Parathyroid adenoma (tissue), 2 donors: Measurements from ENCODE around the gene MAL.
A peak's percentile ranks its signal among the peaks of the same experiment; 100 is the strongest.

Source experiments
- H2AFZ ChIP-seq: fragments of 300-600 bp; sonication (generic); one replicate; pipeline ENCODE4 v1.7.0; 2017; ENCODE audit warnings: antibody characterized with exemption, mild to moderate bottlenecking
- H3K27ac ChIP-seq: fragments of 300-600 bp; sonication (generic); one replicate; pipeline ENCODE4 v1.7.0; 2017
- H3K27me3 ChIP-seq: fragments of 300-600 bp; sonication (generic); one replicate; pipeline ENCODE4 v1.7.0; 2017; ENCODE audit warnings: low read length; ENCODE audit not compliant: control insufficient read depth, insufficient read depth
- H3K36me3 ChIP-seq: fragments of 300-600 bp; sonication (generic); one replicate; pipeline ENCODE4 v1.7.0; 2017; ENCODE audit warnings: low read length; ENCODE audit not compliant: control insufficient read depth, insufficient read depth
- H3K4me1 ChIP-seq: fragments of 300-600 bp; sonication (generic); one replicate; pipeline ENCODE4 v1.7.0; 2017; ENCODE audit warnings: control low read depth
- H3K4me2 ChIP-seq: fragments of 300-600 bp; sonication (generic); one replicate; pipeline ENCODE4 v1.7.0; 2017; ENCODE audit warnings: low read length
- H3K4me3 ChIP-seq: fragments of 300-600 bp; sonication (generic); one replicate; pipeline ENCODE4 v1.7.0; 2017; ENCODE audit warnings: low read depth, low read length
- H3K79me2 ChIP-seq: fragments of 300-600 bp; sonication (generic); one replicate; pipeline ENCODE4 v1.7.0; 2017; ENCODE audit warnings: control low read depth
- H3K9ac ChIP-seq: fragments of 300-600 bp; sonication (generic); one replicate; pipeline ENCODE4 v1.7.0; 2017; ENCODE audit warnings: mild to moderate bottlenecking
- H3K9me3 ChIP-seq: fragments of 300-600 bp; sonication (generic); one replicate; pipeline ENCODE4 v1.7.0; 2017; ENCODE audit warnings: low read length; ENCODE audit not compliant: control insufficient read depth
- CTCF ChIP-seq: fragments of 300-600 bp; sonication (generic); IDR thresholded peaks from one replicate; pipeline ENCODE4 v1.7.0; 2017; ENCODE audit warnings: antibody characterized with exemption, mild to moderate bottlenecking
- donor health status: primary hyperparathyroidism.

The MAL gene

GRCh38 chr2:95074663-95075439 is 49.3 kb downstream of the MAL start:
- H3K9ac ChIP-seq = no peak overlapping the region

GRCh38 chr2:95075440-95076132 is 50.1 kb downstream of the MAL start:
- H3K9ac ChIP-seq = no peak overlapping the region
- no peak overlapping the region for H3K4me3 ChIP-seq
- H3K27me3 ChIP-seq = no peaks in the 10 kb centered on the region
- H3K36me3 ChIP-seq = no peaks in the 10 kb centered on the region
- no peak overlapping the region for H3K27ac ChIP-seq
- peak overlapping the region; percentile 42 for H2AFZ ChIP-seq
- no peaks in the 10 kb centered on the region for H3K9me3 ChIP-seq
- TF ChIP-seq CTCF = no peak
- H3K79me2 ChIP-seq = no peaks in the 10 kb centered on the region
- H3K4me2 ChIP-seq = no peak overlapping the region
- no peaks in the 10 kb centered on the region for H3K4me1 ChIP-seq

More at GRCh38 chr2:95074663-95075439, 49.3 kb downstream of the MAL start:
- Histone ChIP-seq H2AFZ (no peak overlapping the region), H3K36me3 (no peaks in the 10 kb centered on the region), H3K27me3 (no peaks in the 10 kb centered on the region), H3K27ac (no peak overlapping the region), H3K4me3 (no peak overlapping the region), H3K4me2 (no peak overlapping the region), H3K79me2 (no peaks in the 10 kb centered on the region), H3K9me3 (no peaks in the 10 kb centered on the region), H3K4me1 (no peaks in the 10 kb centered on the region)
- TF ChIP-seq CTCF = no peak

GRCh38 chr2:95076705-95077529 is 51.4 kb downstream of the MAL start:
- Histone ChIP-seq H3K4me1 (no peaks in the 10 kb centered on the region), H3K36me3 (no peaks in the 10 kb centered on the region), H3K27ac (no peak overlapping the region), H2AFZ (peak overlapping the region; percentile 89), H3K4me3 (peak overlapping the region; percentile 40), H3K4me2 (peak overlapping the region; percentile 71), H3K9me3 (no peaks in the 10 kb centered on the region), H3K9ac (no peak overlapping the region), H3K79me2 (no peaks in the 10 kb centered on the region), H3K27me3 (no peaks in the 10 kb centered on the region)
- TF ChIP-seq CTCF = peak; percentile 91

GRCh38 chr2:95077530-95077825 is 52.0 kb downstream of the MAL start:
- no peak overlapping the region for H3K9ac ChIP-seq
- H3K4me2 ChIP-seq = no peak overlapping the region
- TF ChIP-seq CTCF = no peak
- H3K4me1 ChIP-seq = no peaks in the 10 kb centered on the region
- no peak overlapping the region for H2AFZ ChIP-seq
- H3K79me2 ChIP-seq = no peaks in the 10 kb centered on the region
- no peak overlapping the region for H3K4me3 ChIP-seq
- H3K36me3 ChIP-seq = no peaks in the 10 kb centered on the region
- H3K9me3 ChIP-seq = no peaks in the 10 kb centered on the region
- no peak overlapping the region for H3K27ac ChIP-seq
- H3K27me3 ChIP-seq = no peaks in the 10 kb centered on the region
